Stimulated activated CD8-positive, alpha-beta memory T cell treated with anti-CD3 and anti-CD28 coated beads, Interleukin-15, amount 100 ng/mL, for 4 hours (primary cell): ENCODE results near the gene CEACAM19.
A peak's percentile ranks its signal among the peaks of the same experiment; 100 is the strongest.

ENCODE experiments used
- DNase-seq, 2 donors: peaks; one replicate each; pipeline ENCODE4 v3.0.0-alpha.2; 2020; ENCODE audit warnings: low read depth in 2 of 2

CEACAM19 gene

GRCh38 chr19:44723299-44723951 lies 52.1 kb downstream of the CEACAM19 start:
- no peak for DNase-seq

- DNase-seq = peak; percentile 52 to 56
Measured at GRCh38 chr19:44723952-44724319, 52.7 kb downstream of the CEACAM19 start.

- no peak for DNase-seq
Measured at GRCh38 chr19:44725251-44725650, 54.0 kb downstream of the CEACAM19 start.

GRCh38 chr19:44725684-44726083 lies 54.4 kb downstream of the CEACAM19 start:
- no peak for DNase-seq

GRCh38 chr19:44726465-44726864 lies 55.2 kb downstream of the CEACAM19 start:
- DNase-seq = no peak

GRCh38 chr19:44728178-44728577 lies 56.9 kb downstream of the CEACAM19 start:
- no peak for DNase-seq

- no peak for DNase-seq
Measured at GRCh38 chr19:44729516-44730033, 58.3 kb downstream of the CEACAM19 start.

GRCh38 chr19:44731081-44731480 lies 59.8 kb downstream of the CEACAM19 start:
- no peak for DNase-seq

- no peak for DNase-seq
Measured at GRCh38 chr19:44731622-44732021, 60.3 kb downstream of the CEACAM19 start.

GRCh38 chr19:44732235-44733014 lies 61.1 kb downstream of the CEACAM19 start:
- no peak for DNase-seq
